GM12878 (cell line): Measurements from ENCODE around the gene C1orf87.

Experiments
- SRF ChIP-seq, 2 experiments: IDR thresholded peaks; 2 replicates each; pipeline ENCODE4 v1.6.1; 2011; ENCODE audit warnings: low read depth in 2 of 2, low read length in 2 of 2, mild to moderate bottlenecking in 1 of 2, moderate library complexity in 1 of 2
- TAF1 ChIP-seq: IDR thresholded peaks from 2 replicates; pipeline ENCODE4 v1.6.1; 2011; ENCODE audit warnings: mild to moderate bottlenecking, low read depth, low read length, borderline replicate concordance

DNA sequence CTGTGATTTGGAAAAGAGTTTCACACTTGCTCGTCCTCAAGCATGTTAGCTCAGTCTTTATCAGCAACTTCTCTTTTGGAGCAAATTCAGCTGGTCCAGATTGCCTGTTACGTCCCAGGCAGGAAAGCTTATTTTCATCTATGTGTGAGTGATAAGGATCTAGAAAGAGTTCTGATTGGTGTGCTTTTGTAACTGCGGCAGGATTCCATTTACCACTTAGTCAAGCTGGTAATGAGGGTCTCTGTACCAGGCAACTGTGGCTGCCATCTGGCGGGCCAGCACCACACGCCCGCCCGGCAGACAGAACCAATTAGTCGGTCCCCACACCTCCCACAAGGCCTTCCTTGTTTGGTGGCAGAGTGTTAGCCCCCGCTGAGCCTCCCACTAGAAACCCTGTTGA is 21.0 kb downstream of the C1orf87 start:
- TF ChIP-seq SRF (IDR thresholded peaks at IDR 0.05; ENCODE audit: low read depth in 2 of 2, low read length in 2 of 2) (no peak), TAF1 (no peak)
